Esophagus muscularis mucosa (tissue), 4 donors: ENCODE measurements around the gene SPOCK1.

Experiments used
- EP300 ChIP-seq: sonication (generic); formaldehyde crosslinking; IDR thresholded peaks from one replicate; pipeline ENCODE4 v1.6.1; 2017; ENCODE audit warnings: antibody characterized with exemption
- POLR2A ChIP-seq: fragments of 450-650 bp; IDR thresholded peaks from one replicate; pipeline ENCODE4 v1.6.1; 2017; ENCODE audit warnings: antibody characterized with exemption, moderate library complexity, mild to moderate bottlenecking, low read depth
- POLR2AphosphoS5 ChIP-seq, 2 donors: sonication (generic); formaldehyde crosslinking; IDR thresholded peaks; one replicate each; pipeline ENCODE4 v1.6.1; 2017; ENCODE audit warnings: antibody characterized with exemption in 2 of 2
- TF ChIP-seq, protein P1 (sequence below), 3 experiments: fragments of 200-600 bp in 2 of 3; fragments of 450-650 bp in 1 of 3; sonication (generic) in 2 of 3; IDR thresholded peaks; one replicate each; pipeline ENCODE4 v1.5.1; 2017 to 2019; ENCODE audit warnings: antibody characterized with exemption in 3 of 3, mild to moderate bottlenecking in 2 of 3, moderate library complexity in 1 of 3

DNA sequence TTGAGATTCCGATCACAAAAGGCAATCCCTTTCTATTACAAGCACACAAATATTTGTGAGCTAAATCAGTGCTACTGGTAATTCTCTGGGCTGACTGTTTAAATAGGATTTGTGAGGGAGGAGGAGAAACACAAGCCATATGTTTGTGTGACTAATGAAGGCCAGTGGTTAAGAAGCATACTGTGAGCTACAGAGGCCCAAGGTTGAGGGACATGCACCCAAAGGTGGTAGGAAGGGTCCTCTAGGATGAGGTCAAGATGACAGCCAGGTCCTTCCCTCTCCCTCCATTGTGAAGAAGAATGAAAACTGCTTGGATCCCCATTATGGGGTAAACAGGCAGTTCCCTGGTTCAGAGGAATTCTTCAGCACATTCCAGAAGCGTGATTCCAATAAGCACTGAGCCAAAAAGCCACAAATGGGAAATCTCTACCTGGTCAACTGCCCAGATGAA lies 83.9 kb downstream of the SPOCK1 start:
- TF ChIP-seq POLR2AphosphoS5 (IDR thresholded peaks at IDR 0.05) (no peak), POLR2A (no peak), EP300 (no peak)
- TF ChIP-seq, protein P1, sequence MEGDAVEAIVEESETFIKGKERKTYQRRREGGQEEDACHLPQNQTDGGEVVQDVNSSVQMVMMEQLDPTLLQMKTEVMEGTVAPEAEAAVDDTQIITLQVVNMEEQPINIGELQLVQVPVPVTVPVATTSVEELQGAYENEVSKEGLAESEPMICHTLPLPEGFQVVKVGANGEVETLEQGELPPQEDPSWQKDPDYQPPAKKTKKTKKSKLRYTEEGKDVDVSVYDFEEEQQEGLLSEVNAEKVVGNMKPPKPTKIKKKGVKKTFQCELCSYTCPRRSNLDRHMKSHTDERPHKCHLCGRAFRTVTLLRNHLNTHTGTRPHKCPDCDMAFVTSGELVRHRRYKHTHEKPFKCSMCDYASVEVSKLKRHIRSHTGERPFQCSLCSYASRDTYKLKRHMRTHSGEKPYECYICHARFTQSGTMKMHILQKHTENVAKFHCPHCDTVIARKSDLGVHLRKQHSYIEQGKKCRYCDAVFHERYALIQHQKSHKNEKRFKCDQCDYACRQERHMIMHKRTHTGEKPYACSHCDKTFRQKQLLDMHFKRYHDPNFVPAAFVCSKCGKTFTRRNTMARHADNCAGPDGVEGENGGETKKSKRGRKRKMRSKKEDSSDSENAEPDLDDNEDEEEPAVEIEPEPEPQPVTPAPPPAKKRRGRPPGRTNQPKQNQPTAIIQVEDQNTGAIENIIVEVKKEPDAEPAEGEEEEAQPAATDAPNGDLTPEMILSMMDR (IDR thresholded peaks at IDR 0.05): no peak
